AG09309 (cell line): ENCODE data around the gene UNC13A.

Experiments used
- DNase-seq: peaks from one replicate; pipeline ENCODE4 v3.0.0-alpha.2; 2010; ENCODE audit warnings: low read depth
- H3K4me3 ChIP-seq: 2 replicates; pipeline ENCODE4 v1.5.1; 2011; ENCODE audit warnings: mild to moderate bottlenecking, low read depth, low read length, moderate library complexity; ENCODE audit not compliant: control insufficient read depth
- CTCF ChIP-seq: IDR thresholded peaks from 2 replicates; pipeline ENCODE4 v1.5.1; 2011; ENCODE audit warnings: mild to moderate bottlenecking, low read depth, low read length, inconsistent platforms; ENCODE audit not compliant: insufficient read depth, control insufficient read depth; ENCODE audit errors: missing control alignments

Gene UNC13A

GRCh38 chr19:17648786-17649185, 39.4 kb downstream of the UNC13A start:
- H3K4me3 ChIP-seq: no peak overlapping the region
- DNase-seq: no peak
- TF ChIP-seq CTCF: no peak

GRCh38 chr19:17648097-17648660, 40.0 kb downstream of the UNC13A start:
- TF ChIP-seq CTCF: no peak
- no peak for DNase-seq
- H3K4me3 ChIP-seq: no peak overlapping the region

GRCh38 chr19:17647071-17648020, 40.8 kb downstream of the UNC13A start:
- no peak for DNase-seq
- no peak overlapping the region for H3K4me3 ChIP-seq
- TF ChIP-seq CTCF: no peak

- no peak for DNase-seq
- no peak overlapping the region for H3K4me3 ChIP-seq
- no peak for TF ChIP-seq CTCF
Measured at GRCh38 chr19:17646441-17646840, 41.7 kb downstream of the UNC13A start.

GRCh38 chr19:17645339-17645963, 42.7 kb downstream of the UNC13A start:
- H3K4me3 ChIP-seq: no peak overlapping the region
- no peak for DNase-seq
- TF ChIP-seq CTCF: no peak

GRCh38 chr19:17642656-17643055, 45.5 kb downstream of the UNC13A start:
- TF ChIP-seq CTCF: no peak
- DNase-seq: no peak
- no peak overlapping the region for H3K4me3 ChIP-seq
